ENCODE measurements around the gene DKKL1. TPM values are rescaled to one million over a fixed set of nuclear protein-coding genes. Genes with fewer than 3 reads are reported as not detected.

Gene DKKL1
- total RNA-seq, 1 experiment from 2014 or later, result 0.95 TPM

- no TSS peak for BruUV-seq (replicated peaks)
- ATAC-seq, result no peak
- Histone ChIP-seq H3K4me1 (ENCODE audit: control insufficient read depth, insufficient read depth, low read length) (peaks cover 3% of the 10 kb centered on the region; the same call in 1 of the 2 replicates), H3K27me3 (ENCODE audit: control insufficient read depth, insufficient read depth, low read length) (no peaks in the 10 kb centered on the region), H3K27ac (ENCODE audit: low read length) (no peak overlapping the region), H3K9me3 (ENCODE audit: control insufficient read depth, insufficient read depth, low read depth, low read length) (no peaks in the 10 kb centered on the region), H3K36me3 (ENCODE audit: control insufficient read depth, insufficient read depth, low read length) (no peaks in the 10 kb centered on the region), H3K4me3 (ENCODE audit: low read depth in 2 of 2, low read length in 2 of 2) (no peak overlapping the region)
- in situ Hi-C loops (cut with HindIII; ENCODE audit: low pct_unique_long_range_greater_than_20kb, low sequenced_read_pairs), result no loop called here
- POLR2A ChIA-PET, result no interaction called here
- TF ChIP-seq SIN3A (IDR thresholded peaks at IDR 0.05; ENCODE audit: borderline replicate concordance, insufficient read depth, low read depth, low read length) (no peak), TCF7L2 (IDR thresholded peaks at IDR 0.05; ENCODE audit: low read depth, low read length) (no peak), POLR2AphosphoS5 (IDR thresholded peaks at IDR 0.05; ENCODE audit: low read depth, low read length) (no peak), REST (IDR thresholded peaks at IDR 0.05; ENCODE audit: insufficient read depth in 1 of 2, low read depth in 2 of 2, low read length in 1 of 2) (no peak), CTCF (IDR thresholded peaks at IDR 0.05) (no peak)
- CTCF ChIA-PET, result no interaction called here
- intact Hi-C loops (cut with micrococcal nuclease; ENCODE audit: unreplicated experiment), result no loop called here
- no peak for DNase-seq (ENCODE audit: low read depth, low spot score)
Measured at GRCh38 chr19:49336482-49337266, 27.0 kb upstream of the DKKL1 start.

- TF ChIP-seq POLR2AphosphoS5 (IDR thresholded peaks at IDR 0.05; ENCODE audit: low read depth, low read length) (no peak), SIN3A (IDR thresholded peaks at IDR 0.05; ENCODE audit: borderline replicate concordance, insufficient read depth, low read depth, low read length) (no peak), REST (IDR thresholded peaks at IDR 0.05; ENCODE audit: insufficient read depth in 1 of 2, low read depth in 2 of 2, low read length in 1 of 2) (no peak), CTCF (IDR thresholded peaks at IDR 0.05) (no peak), TCF7L2 (IDR thresholded peaks at IDR 0.05; ENCODE audit: low read depth, low read length) (no peak)
- in situ Hi-C loops (cut with HindIII; ENCODE audit: low pct_unique_long_range_greater_than_20kb, low sequenced_read_pairs), result no loop called here
Measured at GRCh38 chr19:49337267-49338022, 26.2 kb upstream of the DKKL1 start.

More at GRCh38 chr19:49337267-49338022, 26.2 kb upstream of the DKKL1 start:
- ChIA-PET POLR2A (no interaction called here), CTCF (interaction anchor here (0.6 kb wide), 1 partner anchor 142 kb away, joined by 7 read pairs; no protein-coding TSS in a partner anchor)
- BruUV-seq (replicated peaks), result no TSS peak
- Histone ChIP-seq H3K9me3 (ENCODE audit: control insufficient read depth, insufficient read depth, low read depth, low read length) (no peaks in the 10 kb centered on the region), H3K4me1 (ENCODE audit: control insufficient read depth, insufficient read depth, low read length) (peaks cover 3% of the 10 kb centered on the region; the same call in 1 of the 2 replicates), H3K27ac (ENCODE audit: low read length) (no peak overlapping the region), H3K36me3 (ENCODE audit: control insufficient read depth, insufficient read depth, low read length) (no peaks in the 10 kb centered on the region), H3K4me3 (ENCODE audit: low read depth in 2 of 2, low read length in 2 of 2) (no peak overlapping the region), H3K27me3 (ENCODE audit: control insufficient read depth, insufficient read depth, low read length) (no peaks in the 10 kb centered on the region)
- DNase-seq (ENCODE audit: low read depth, low spot score) (no peak), ATAC-seq (no peak)
- intact Hi-C loops (cut with micrococcal nuclease; ENCODE audit: unreplicated experiment), result no loop called here

Measured in Panc1 (cell line).